Testis (tissue), 2 donors: Measurements from ENCODE around the gene PHACTR4.

ENCODE experiments used
- POLR2A ChIP-seq: fragments of 450-650 bp; IDR thresholded peaks from one replicate; pipeline ENCODE4 v1.6.1; 2017; ENCODE audit warnings: antibody characterized with exemption, mild to moderate bottlenecking, moderate library complexity
- TF ChIP-seq, protein P1 (sequence below), 3 experiments: fragments of 450-650 bp in 2 of 3; fragments of 200-600 bp in 1 of 3; sonication (generic) in 1 of 3; IDR thresholded peaks; one replicate each; pipeline ENCODE4 v1.5.1; 2016 to 2019; ENCODE audit warnings: antibody characterized with exemption in 3 of 3, mild to moderate bottlenecking in 2 of 3, moderate library complexity in 1 of 3

- no peak for TF ChIP-seq POLR2A
- TF ChIP-seq, protein P1, sequence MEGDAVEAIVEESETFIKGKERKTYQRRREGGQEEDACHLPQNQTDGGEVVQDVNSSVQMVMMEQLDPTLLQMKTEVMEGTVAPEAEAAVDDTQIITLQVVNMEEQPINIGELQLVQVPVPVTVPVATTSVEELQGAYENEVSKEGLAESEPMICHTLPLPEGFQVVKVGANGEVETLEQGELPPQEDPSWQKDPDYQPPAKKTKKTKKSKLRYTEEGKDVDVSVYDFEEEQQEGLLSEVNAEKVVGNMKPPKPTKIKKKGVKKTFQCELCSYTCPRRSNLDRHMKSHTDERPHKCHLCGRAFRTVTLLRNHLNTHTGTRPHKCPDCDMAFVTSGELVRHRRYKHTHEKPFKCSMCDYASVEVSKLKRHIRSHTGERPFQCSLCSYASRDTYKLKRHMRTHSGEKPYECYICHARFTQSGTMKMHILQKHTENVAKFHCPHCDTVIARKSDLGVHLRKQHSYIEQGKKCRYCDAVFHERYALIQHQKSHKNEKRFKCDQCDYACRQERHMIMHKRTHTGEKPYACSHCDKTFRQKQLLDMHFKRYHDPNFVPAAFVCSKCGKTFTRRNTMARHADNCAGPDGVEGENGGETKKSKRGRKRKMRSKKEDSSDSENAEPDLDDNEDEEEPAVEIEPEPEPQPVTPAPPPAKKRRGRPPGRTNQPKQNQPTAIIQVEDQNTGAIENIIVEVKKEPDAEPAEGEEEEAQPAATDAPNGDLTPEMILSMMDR (IDR thresholded peaks at IDR 0.05) = no peak
Observed at GRCh38 chr1:28449904-28450303, 80.4 kb downstream of the PHACTR4 start.
